Suprapubic skin (tissue), 4 donors: ENCODE measurements around the gene PDE4D. TPM values are rescaled to one million over a fixed set of nuclear protein-coding genes. Genes with fewer than 3 reads are reported as not detected.
A peak's percentile ranks its signal among the peaks of the same experiment; 100 is the strongest.
"Not testable (repeated sequence)": the region's sequence is repeated elsewhere in the genome, so short reads cannot be mapped to it uniquely, and the experiment has no call there.

Experiments used
- DNase-seq, 2 donors: peaks; one replicate each; pipeline ENCODE4 v3.0.0-alpha.2; 2019; ENCODE audit warnings: low spot score in 2 of 2
- H3K27ac ChIP-seq: fragments of 200-600 bp; sonication (generic); one replicate; pipeline ENCODE4 v1.5.1; 2019
- H3K27me3 ChIP-seq: fragments of 200-600 bp; sonication (generic); one replicate; pipeline ENCODE4 v1.5.1; 2019
- H3K36me3 ChIP-seq: fragments of 200-600 bp; sonication (generic); one replicate; pipeline ENCODE4 v1.5.1; 2019
- H3K4me1 ChIP-seq: fragments of 200-600 bp; sonication (generic); one replicate; pipeline ENCODE4 v1.5.1; 2019
- H3K4me3 ChIP-seq: fragments of 200-600 bp; sonication (generic); one replicate; pipeline ENCODE4 v1.5.1; 2019; ENCODE audit warnings: mild to moderate bottlenecking
- H3K9me3 ChIP-seq: fragments of 200-600 bp; sonication (generic); one replicate; pipeline ENCODE4 v1.5.1; 2019
- CTCF ChIP-seq, 2 donors: fragments of 200-600 bp in 1 of 2; fragments of 450-650 bp in 1 of 2; sonication (generic) in 1 of 2; IDR thresholded peaks; one replicate each; pipeline ENCODE4 v1.5.1; 2016 to 2019; ENCODE audit warnings: antibody characterized with exemption in 2 of 2, mild to moderate bottlenecking in 1 of 2, moderate library complexity in 1 of 2
- EP300 ChIP-seq: sonication (generic); formaldehyde crosslinking; IDR thresholded peaks from one replicate; pipeline ENCODE4 v1.6.1; 2017; ENCODE audit warnings: antibody characterized with exemption
- POLR2A ChIP-seq, 2 donors: fragments of 450-650 bp; IDR thresholded peaks; one replicate each; pipeline ENCODE4 v1.6.1; 2017; ENCODE audit warnings: antibody characterized with exemption in 2 of 2, mild to moderate bottlenecking in 2 of 2, moderate library complexity in 2 of 2
- POLR2AphosphoS5 ChIP-seq, 3 donors: sonication (generic); formaldehyde crosslinking; IDR thresholded peaks; one replicate each; pipeline ENCODE4 v1.6.1; 2017; ENCODE audit warnings: antibody characterized with exemption in 3 of 3
- WGBS: methylation state at CpG from one replicate; pipeline ENCODE4 v1.1.5; 2018; 5-methylcytosine and 5-hydroxymethylcytosine counted together
- total RNA-seq, 4 donors: library from RNA; depleted of rRNA; stranded (reverse); fragments of >200 nt; gene quantifications; one replicate each; pipeline ENCODE4 v1.1.0, GENCODE V29; 2016

Gene PDE4D
- total RNA-seq, 4 donors from 2014 or later: 26.8 to 57.2 (median 29.9) TPM

- no peak for DNase-seq
- WGBS: 53% methylated on average over 6 of the region's 6 CpGs
- Histone ChIP-seq H3K27me3 (no peaks in the 10 kb centered on the region), H3K9me3 (no peaks in the 10 kb centered on the region), H3K36me3 (no peaks in the 10 kb centered on the region), H3K4me3 (peak overlapping the region; percentile 32), H3K4me1 (peaks cover 11% of the 10 kb centered on the region), H3K27ac (no peak overlapping the region)
- TF ChIP-seq POLR2A (IDR thresholded peaks at IDR 0.05) (no peak), CTCF (IDR thresholded peaks at IDR 0.05) (no peak), POLR2AphosphoS5 (IDR thresholded peaks at IDR 0.05) (no peak), EP300 (no peak)
Observed at GRCh38 chr5:59597690-59598546, 295.6 kb downstream of the PDE4D start.

DNA sequence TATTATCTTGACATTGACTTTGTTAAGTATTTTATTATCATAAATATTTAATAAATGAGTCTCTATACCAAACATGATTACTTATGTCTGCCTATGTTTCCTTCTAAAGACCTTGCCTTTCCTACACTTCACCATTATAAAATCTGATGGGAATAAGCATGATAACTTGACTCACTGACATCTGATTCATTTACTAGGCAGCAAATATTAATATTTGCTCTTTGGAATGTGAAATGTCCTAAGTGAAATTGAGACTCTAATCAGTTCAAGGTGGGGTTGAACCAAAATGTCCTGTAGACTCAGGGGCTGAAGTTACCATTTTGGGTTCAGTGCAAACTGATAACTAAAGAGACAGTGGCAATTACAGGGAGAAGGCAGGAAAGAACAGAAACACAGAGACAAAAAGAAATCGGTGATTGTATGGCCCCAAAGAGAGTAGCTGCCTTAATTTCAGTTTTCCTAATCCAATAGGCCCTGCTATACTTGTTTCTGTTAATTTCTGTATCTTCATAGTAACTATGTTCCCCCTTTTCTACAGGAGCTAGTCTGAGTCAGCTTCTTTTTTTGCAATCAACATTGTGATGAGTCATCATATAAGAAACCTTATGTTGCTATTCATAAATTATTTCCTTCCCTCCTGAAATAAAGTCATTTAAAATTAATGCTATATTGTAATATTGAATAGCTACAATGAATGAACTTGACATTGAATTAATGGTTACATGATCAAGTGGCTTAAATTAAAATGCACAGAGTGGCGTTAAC lies 296.8 kb downstream of the PDE4D start:
- Histone ChIP-seq H3K27me3 (no peaks in the 10 kb centered on the region), H3K4me1 (peaks cover 15% of the 10 kb centered on the region), H3K9me3 (no peaks in the 10 kb centered on the region), H3K27ac (no peak overlapping the region), H3K4me3 (no peak overlapping the region), H3K36me3 (no peaks in the 10 kb centered on the region)
- DNase-seq: no peak
- 90% methylated on average over 2 of the region's 2 CpGs for WGBS
- TF ChIP-seq CTCF (IDR thresholded peaks at IDR 0.05) (no peak), EP300 (no peak), POLR2A (IDR thresholded peaks at IDR 0.05) (no peak), POLR2AphosphoS5 (IDR thresholded peaks at IDR 0.05) (no peak)

- not testable (repeated sequence) for H3K27me3 ChIP-seq, H3K4me3 ChIP-seq, H3K9me3 ChIP-seq, DNase-seq, H3K27ac ChIP-seq, H3K36me3 ChIP-seq
- H3K4me1 ChIP-seq: peaks cover 19% of the 10 kb centered on the region
- 96% methylated on average over 5 of the region's 5 CpGs for WGBS
Observed at GRCh38 chr5:59594118-59594517, 299.4 kb downstream of the PDE4D start.

DNA sequence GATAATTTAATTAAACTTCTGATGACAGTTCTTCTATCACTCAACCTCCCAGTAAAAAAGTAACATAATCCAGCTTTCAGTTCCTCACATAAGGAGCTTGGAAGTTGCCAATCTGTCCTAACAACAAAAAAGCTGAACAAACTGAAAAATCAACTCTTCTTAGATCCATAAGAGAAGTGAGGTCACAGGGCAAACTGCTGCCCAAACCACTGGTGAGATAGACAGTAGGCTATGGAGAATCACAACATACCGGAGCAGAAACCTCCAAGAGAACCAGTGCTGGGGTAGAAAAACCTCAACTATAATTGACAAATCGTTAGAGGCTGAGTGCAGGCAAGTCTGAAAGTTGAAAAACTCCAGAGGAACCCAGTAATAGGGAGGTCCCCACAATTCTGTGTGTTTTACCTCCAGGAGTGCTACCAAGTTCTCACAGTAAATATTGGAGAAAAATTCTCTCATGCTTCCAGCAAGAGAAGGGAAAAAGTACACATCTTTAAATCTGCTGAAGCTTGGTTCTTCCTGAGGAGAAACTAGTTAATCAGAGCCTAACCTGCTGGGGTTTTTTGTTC lies 300.0 kb downstream of the PDE4D start:
- no peak overlapping the region for H3K4me3 ChIP-seq
- H3K27me3 ChIP-seq: no peaks in the 10 kb centered on the region
- H3K36me3 ChIP-seq: no peaks in the 10 kb centered on the region
- H3K4me1 ChIP-seq: peaks cover 16% of the 10 kb centered on the region
- no peak for TF ChIP-seq POLR2A (IDR thresholded peaks at IDR 0.05)
- no peak for TF ChIP-seq POLR2AphosphoS5 (IDR thresholded peaks at IDR 0.05)
- TF ChIP-seq EP300: no peak
- no peak for TF ChIP-seq CTCF (IDR thresholded peaks at IDR 0.05)
- no peak overlapping the region for H3K27ac ChIP-seq
- H3K9me3 ChIP-seq: no peaks in the 10 kb centered on the region
- WGBS: 76% methylated on average over 2 of the region's 2 CpGs
- DNase-seq: no peak

- Histone ChIP-seq H3K4me1 (peaks cover 17% of the 10 kb centered on the region), H3K36me3 (no peaks in the 10 kb centered on the region), H3K9me3 (no peaks in the 10 kb centered on the region), H3K27ac (no peak overlapping the region), H3K27me3 (no peaks in the 10 kb centered on the region), H3K4me3 (no peak overlapping the region)
- WGBS: 30% methylated on average over 3 of the region's 3 CpGs
- no peak for TF ChIP-seq POLR2AphosphoS5 (IDR thresholded peaks at IDR 0.05)
- TF ChIP-seq EP300: no peak
- no peak for DNase-seq
Observed at GRCh38 chr5:59592101-59592500, 301.4 kb downstream of the PDE4D start.

- no peaks in the 10 kb centered on the region for H3K36me3 ChIP-seq
- TF ChIP-seq CTCF (IDR thresholded peaks at IDR 0.05): no peak
- H3K27me3 ChIP-seq: no peaks in the 10 kb centered on the region
- H3K4me3 ChIP-seq: no peak overlapping the region
- peaks cover 17% of the 10 kb centered on the region for H3K4me1 ChIP-seq
- no peak for DNase-seq
- H3K9me3 ChIP-seq: no peaks in the 10 kb centered on the region
- no peak overlapping the region for H3K27ac ChIP-seq
Observed at GRCh38 chr5:59591162-59591561, 302.4 kb downstream of the PDE4D start.
